GM18951 (cell line): ENCODE data around the gene STRIP2.
"Not testable (repeated sequence)": the region's sequence is repeated elsewhere in the genome, so short reads cannot be mapped to it uniquely, and the experiment has no call there.

ENCODE experiments used
- POLR2A ChIP-seq: IDR thresholded peaks from 4 replicates; pipeline ENCODE4 v1.6.1; 2011; ENCODE audit warnings: mild to moderate bottlenecking; ENCODE audit not compliant: insufficient read length, insufficient read depth; ENCODE audit errors: extremely low read depth
- in situ Hi-C: fragments of 300-500 bp; cut with MboI; formaldehyde crosslinking; loops from one replicate; pipeline ENCODE4 v1.12.0; 2022; ENCODE audit warnings: low sequenced_read_pairs, mixed read lengths, inconsistent platforms; ENCODE audit not compliant: unreplicated experiment

The STRIP2 gene

GRCh38 chr7:129431911-129432643 is 2.2 kb upstream of the STRIP2 start:
- in situ Hi-C loops = no loop called here
- no peak for TF ChIP-seq POLR2A

- no peak for TF ChIP-seq POLR2A
- in situ Hi-C loops = no loop called here
Measured at GRCh38 chr7:129434675-129435318, 565 bp downstream of the STRIP2 start.

- no peak for TF ChIP-seq POLR2A
- in situ Hi-C loops = no loop called here
Measured at GRCh38 chr7:129435414-129435829, 1.2 kb downstream of the STRIP2 start.

GRCh38 chr7:129436335-129436923 is 2.2 kb downstream of the STRIP2 start:
- no peak for TF ChIP-seq POLR2A
- in situ Hi-C loops = no loop called here

GRCh38 chr7:129437190-129437589 is 3.0 kb downstream of the STRIP2 start:
- in situ Hi-C loops = no loop called here
- TF ChIP-seq POLR2A = no peak

- no peak for TF ChIP-seq POLR2A
- in situ Hi-C loops = no loop called here
Measured at GRCh38 chr7:129438281-129438838, 4.1 kb downstream of the STRIP2 start.

GRCh38 chr7:129438839-129439651 is 4.8 kb downstream of the STRIP2 start:
- no peak for TF ChIP-seq POLR2A

GRCh38 chr7:129439963-129440625 is 5.9 kb downstream of the STRIP2 start:
- no peak for TF ChIP-seq POLR2A
- in situ Hi-C loops = no loop called here

More at GRCh38 chr7:129438839-129439651, 4.8 kb downstream of the STRIP2 start:
- in situ Hi-C loops = no loop called here

GRCh38 chr7:129443612-129444011 is 9.4 kb downstream of the STRIP2 start:
- TF ChIP-seq POLR2A = no peak
- in situ Hi-C loops = no loop called here

GRCh38 chr7:129444776-129445175 is 10.5 kb downstream of the STRIP2 start:
- in situ Hi-C loops = not testable (repeated sequence)

GRCh38 chr7:129446925-129447324 is 12.7 kb downstream of the STRIP2 start:
- in situ Hi-C loops = not testable (repeated sequence)

- in situ Hi-C loops = not testable (repeated sequence)
Measured at GRCh38 chr7:129447445-129447844, 13.2 kb downstream of the STRIP2 start.

GRCh38 chr7:129448608-129449007 is 14.4 kb downstream of the STRIP2 start:
- in situ Hi-C loops = not testable (repeated sequence)
